ENCODE results near the gene DHRS2. TPM values are rescaled to one million over a fixed set of nuclear protein-coding genes. Genes with fewer than 3 reads are reported as not detected.

DHRS2 gene
- total and polyA plus RNA-seq, 2 of the 13 experiments (the other 11 are each of a cell fraction or from before 2014, with no cell fraction given) = 1,621 to 3,021 TPM

- TF ChIP-seq TFDP1 (CRISPR knock-in tag; IDR thresholded peaks at IDR 0.05; ENCODE audit: borderline replicate concordance) (no peak), ATF3 (CRISPR knock-in tag; IDR thresholded peaks at IDR 0.05) (0 out of 2 replicates have a peak, but pooled peaks have one; percentile 3), THAP7 (CRISPR knock-in tag; IDR thresholded peaks at IDR 0.05) (peak; percentile 94), ZNF432 (CRISPR knock-in tag; IDR thresholded peaks at IDR 0.05; ENCODE audit: borderline replicate concordance) (no peak), MXI1 (IDR thresholded peaks at IDR 0.05; ENCODE audit: borderline replicate concordance, low read depth, low read length) (no peak), ZNF615 (CRISPR knock-in tag; IDR thresholded peaks at IDR 0.05; ENCODE audit: borderline replicate concordance) (no peak), ARID5B (CRISPR knock-in tag; IDR thresholded peaks at IDR 0.05) (no peak), MLXIP (CRISPR knock-in tag; IDR thresholded peaks at IDR 0.05; ENCODE audit: borderline replicate concordance) (no peak), JUND (CRISPR knock-in tag; IDR thresholded peaks at IDR 0.05) (no peak), HNRNPK (IDR thresholded peaks at IDR 0.05; ENCODE audit: low read depth, low read length, poor library complexity, severe bottlenecking) (no peak), GATA4 (IDR thresholded peaks at IDR 0.05; ENCODE audit: borderline replicate concordance, low read depth) (no peak), ZNF746 (CRISPR knock-in tag; IDR thresholded peaks at IDR 0.05) (no peak), ZNF782 (CRISPR knock-in tag; IDR thresholded peaks at IDR 0.05; ENCODE audit: borderline replicate concordance) (peak; percentile 15; the same call in 1 of the 2 replicates), ZNF784 (CRISPR knock-in tag; IDR thresholded peaks at IDR 0.05; ENCODE audit: borderline replicate concordance) (no peak), NBN (conservative IDR thresholded peaks at IDR 0.05) (no peak), ZNF768 (CRISPR knock-in tag; IDR thresholded peaks at IDR 0.05) (no peak; the same call in 1 of the 2 replicates), HHEX (CRISPR knock-in tag; IDR thresholded peaks at IDR 0.05) (peak; percentile 30; the same call in 1 of the 2 replicates), ZNF333 (CRISPR knock-in tag; IDR thresholded peaks at IDR 0.05; ENCODE audit: borderline replicate concordance) (no peak), ZNF790 (CRISPR knock-in tag; IDR thresholded peaks at IDR 0.05; ENCODE audit: borderline replicate concordance) (no peak)
These were observed 3.6 kb upstream of the DHRS2 start (continued) for GRCh38 chr14:23632461-23633159.

All from HepG2 (cell line).